Neural cell (in vitro differentiated cells): ENCODE data around the gene FNDC11. TPM values are rescaled to one million over a fixed set of nuclear protein-coding genes. Genes with fewer than 3 reads are reported as not detected.
A peak's percentile ranks its signal among the peaks of the same experiment; 100 is the strongest.

Source experiments
- H2AFZ ChIP-seq: fragments of 200-600, 300-800 bp; sonication (generic), shearing (Covaris generic); 2 replicates; pipeline ENCODE4 v1.6.0; 2014; ENCODE audit warnings: low read depth, mild to moderate bottlenecking, antibody characterized with exemption, low read length, moderate library complexity
- H3F3A ChIP-seq: fragments of 200-600 bp; shearing (Covaris generic); 2 replicates; pipeline ENCODE4 v1.6.1; 2016; ENCODE audit warnings: mild to moderate bottlenecking, moderate library complexity, mixed read lengths, antibody characterized with exemption, low read length; ENCODE audit not compliant: insufficient read depth, poor library complexity, severe bottlenecking
- H3K27ac ChIP-seq: fragments of 200-600, 300-800 bp; sonication (generic), shearing (Covaris generic); 2 replicates; pipeline ENCODE4 v1.5.1; 2014; ENCODE audit warnings: mild to moderate bottlenecking, low read length, moderate library complexity
- H3K27me3 ChIP-seq: fragments of 300-800, 200-600 bp; sonication (generic), shearing (Covaris generic); 2 replicates; pipeline ENCODE4 v1.6.0; 2014; ENCODE audit warnings: mild to moderate bottlenecking, low read depth, low read length, moderate library complexity; ENCODE audit not compliant: insufficient read depth
- H3K36me3 ChIP-seq: fragments of 300-800, 200-600 bp; sonication (generic), shearing (Covaris generic); 2 replicates; pipeline ENCODE4 v1.5.1; 2014; ENCODE audit warnings: mild to moderate bottlenecking, antibody characterized with exemption, low read length, moderate library complexity; ENCODE audit not compliant: insufficient read depth
- H3K4me2 ChIP-seq: fragments of 300-800, 200-600 bp; sonication (generic), shearing (Covaris generic); 2 replicates; pipeline ENCODE4 v1.6.0; 2014; ENCODE audit warnings: mild to moderate bottlenecking, low read length
- H3K4me3 ChIP-seq: fragments of 300-800, 200-600 bp; sonication (generic), shearing (Covaris generic); 2 replicates; pipeline ENCODE4 v1.5.1; 2014; ENCODE audit warnings: mild to moderate bottlenecking, low read length, moderate library complexity
- H3K79me2 ChIP-seq: fragments of 200-600 bp; shearing (Covaris generic); replicated peaks from 2 replicates; pipeline ENCODE4 v1.6.0; 2014; ENCODE audit warnings: mild to moderate bottlenecking, low read length, moderate library complexity; ENCODE audit not compliant: insufficient read depth
- H3K9ac ChIP-seq: fragments of 300-800, 200-600 bp; sonication (generic), shearing (Covaris generic); 2 replicates; pipeline ENCODE4 v1.6.1; 2016; ENCODE audit warnings: mild to moderate bottlenecking, low read length, mixed read lengths
- H3K9me2 ChIP-seq: fragments of 200-600 bp; shearing (Covaris generic); 2 replicates; pipeline ENCODE4 v1.6.1; 2016; ENCODE audit warnings: mild to moderate bottlenecking, low read length, mixed read lengths; ENCODE audit not compliant: insufficient read depth
- H3K9me3 ChIP-seq: fragments of 200-600, 300-800 bp; sonication (generic), shearing (Covaris generic); 2 replicates; pipeline ENCODE4 v1.6.1; 2016; ENCODE audit warnings: mild to moderate bottlenecking, mixed run types, low read length, moderate library complexity, mixed read lengths
- H4K20me1 ChIP-seq: fragments of 200-600 bp; shearing (Covaris generic); 2 replicates; pipeline ENCODE4 v1.6.1; 2016; ENCODE audit warnings: mild to moderate bottlenecking, mixed run types; ENCODE audit not compliant: insufficient read depth
- EP300 ChIP-seq: fragments of 450-650 bp; conservative IDR thresholded peaks from 2 replicates; pipeline ENCODE4 v1.6.1; 2014; ENCODE audit warnings: antibody characterized with exemption, mild to moderate bottlenecking, moderate library complexity; ENCODE audit not compliant: poor library complexity, severe bottlenecking
- EZH2 ChIP-seq: fragments of 200-600, 300-800 bp; shearing (Covaris generic), sonication (generic); IDR thresholded peaks from 2 replicates; pipeline ENCODE4 v1.6.1; 2014; ENCODE audit warnings: antibody characterized with exemption, low read length, borderline replicate concordance, mild to moderate bottlenecking; ENCODE audit not compliant: insufficient read depth, poor library complexity, severe bottlenecking
- MXI1 ChIP-seq: fragments of 450-650 bp; conservative IDR thresholded peaks from 2 replicates; pipeline ENCODE4 v1.6.1; 2014; ENCODE audit warnings: antibody characterized with exemption, mild to moderate bottlenecking; ENCODE audit not compliant: poor library complexity, severe bottlenecking
- POLR2AphosphoS5 ChIP-seq: IDR thresholded peaks from 2 replicates; pipeline ENCODE4 v1.6.1; 2012
- RAD21 ChIP-seq: fragments of 450-650 bp; conservative IDR thresholded peaks from 2 replicates; pipeline ENCODE4 v1.6.1; 2014; ENCODE audit warnings: antibody characterized with exemption, mild to moderate bottlenecking, moderate library complexity
- REST ChIP-seq: IDR thresholded peaks from 2 replicates; pipeline ENCODE4 v1.6.1; 2012; ENCODE audit warnings: borderline replicate concordance
- SMC3 ChIP-seq: fragments of 450-650 bp; conservative IDR thresholded peaks from 2 replicates; pipeline ENCODE4 v1.6.1; 2014; ENCODE audit warnings: antibody characterized with exemption, mild to moderate bottlenecking, moderate library complexity; ENCODE audit not compliant: poor library complexity
- TAF1 ChIP-seq: IDR thresholded peaks from 2 replicates; pipeline ENCODE4 v1.6.1; 2012; ENCODE audit warnings: low read depth
- polyA plus RNA-seq: library from polyadenylated mRNA; depleted of rRNA; stranded (reverse); fragments of >200 nt; gene quantifications from 2 replicates; pipeline ENCODE4 v1.2.3, GENCODE V29; 2014
- TF ChIP-seq, protein P1 (sequence below): fragments of 450-650 bp; IDR thresholded peaks from 2 replicates; pipeline ENCODE4 v1.5.1; 2014; ENCODE audit warnings: antibody characterized with exemption, mild to moderate bottlenecking, moderate library complexity; ENCODE audit not compliant: poor library complexity, severe bottlenecking

The FNDC11 gene
- polyA plus RNA-seq, 1 donor from 2014 or later, result 1.9 TPM

DNA sequence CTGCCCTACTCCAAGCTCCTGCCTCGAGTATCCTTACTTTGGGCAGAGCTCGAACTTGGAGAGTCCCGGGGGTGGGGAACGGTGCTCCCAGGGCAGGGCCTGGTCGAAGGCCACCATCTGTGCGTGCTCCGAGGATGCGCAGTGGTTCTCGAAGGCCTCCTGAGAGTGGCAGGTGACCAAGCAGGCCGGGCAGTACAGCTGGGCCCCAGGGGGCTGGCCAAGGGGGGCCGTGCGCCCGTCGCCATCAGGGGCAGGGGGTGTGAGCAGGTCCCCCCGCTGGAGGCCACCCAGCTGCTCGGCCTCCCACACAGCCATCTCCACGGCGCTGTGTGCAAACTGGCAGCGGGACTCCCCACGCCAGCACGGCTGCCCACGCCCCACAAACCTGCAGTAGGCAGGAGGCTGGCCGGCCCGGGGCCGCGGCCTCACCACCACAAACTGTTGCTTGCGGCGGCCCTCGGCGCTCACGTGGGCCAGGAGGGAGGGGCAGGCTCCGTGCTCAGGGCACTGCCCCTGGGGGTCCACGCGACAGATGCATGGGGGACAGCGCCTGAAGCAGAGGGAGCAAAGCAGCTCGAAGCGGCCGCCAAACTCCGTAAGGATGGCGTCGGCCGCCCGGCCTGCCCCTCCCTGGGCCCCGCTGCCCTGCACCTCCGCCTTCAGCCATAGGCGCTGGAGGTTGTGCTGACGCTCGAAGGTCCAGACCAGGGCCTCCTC, 18.3 kb downstream of the FNDC11 start:
- Histone ChIP-seq H2AFZ (no peak overlapping the region), H3K9ac (no peak overlapping the region), H3K27ac (no peak overlapping the region), H3K36me3 (no peaks in the 10 kb centered on the region), H4K20me1 (no peaks in the 10 kb centered on the region), H3K79me2 (no peaks in the 10 kb centered on the region), H3K9me2 (no peaks in the 10 kb centered on the region), H3K9me3 (no peaks in the 10 kb centered on the region), H3K4me3 (no peak overlapping the region), H3F3A (no peaks in the 10 kb centered on the region), H3K27me3 (no peaks in the 10 kb centered on the region), H3K4me2 (no peak overlapping the region)
- no peak for TF ChIP-seq POLR2AphosphoS5
- TF ChIP-seq, protein P1, sequence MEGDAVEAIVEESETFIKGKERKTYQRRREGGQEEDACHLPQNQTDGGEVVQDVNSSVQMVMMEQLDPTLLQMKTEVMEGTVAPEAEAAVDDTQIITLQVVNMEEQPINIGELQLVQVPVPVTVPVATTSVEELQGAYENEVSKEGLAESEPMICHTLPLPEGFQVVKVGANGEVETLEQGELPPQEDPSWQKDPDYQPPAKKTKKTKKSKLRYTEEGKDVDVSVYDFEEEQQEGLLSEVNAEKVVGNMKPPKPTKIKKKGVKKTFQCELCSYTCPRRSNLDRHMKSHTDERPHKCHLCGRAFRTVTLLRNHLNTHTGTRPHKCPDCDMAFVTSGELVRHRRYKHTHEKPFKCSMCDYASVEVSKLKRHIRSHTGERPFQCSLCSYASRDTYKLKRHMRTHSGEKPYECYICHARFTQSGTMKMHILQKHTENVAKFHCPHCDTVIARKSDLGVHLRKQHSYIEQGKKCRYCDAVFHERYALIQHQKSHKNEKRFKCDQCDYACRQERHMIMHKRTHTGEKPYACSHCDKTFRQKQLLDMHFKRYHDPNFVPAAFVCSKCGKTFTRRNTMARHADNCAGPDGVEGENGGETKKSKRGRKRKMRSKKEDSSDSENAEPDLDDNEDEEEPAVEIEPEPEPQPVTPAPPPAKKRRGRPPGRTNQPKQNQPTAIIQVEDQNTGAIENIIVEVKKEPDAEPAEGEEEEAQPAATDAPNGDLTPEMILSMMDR, result no peak
- TF ChIP-seq SMC3, result no peak

DNA sequence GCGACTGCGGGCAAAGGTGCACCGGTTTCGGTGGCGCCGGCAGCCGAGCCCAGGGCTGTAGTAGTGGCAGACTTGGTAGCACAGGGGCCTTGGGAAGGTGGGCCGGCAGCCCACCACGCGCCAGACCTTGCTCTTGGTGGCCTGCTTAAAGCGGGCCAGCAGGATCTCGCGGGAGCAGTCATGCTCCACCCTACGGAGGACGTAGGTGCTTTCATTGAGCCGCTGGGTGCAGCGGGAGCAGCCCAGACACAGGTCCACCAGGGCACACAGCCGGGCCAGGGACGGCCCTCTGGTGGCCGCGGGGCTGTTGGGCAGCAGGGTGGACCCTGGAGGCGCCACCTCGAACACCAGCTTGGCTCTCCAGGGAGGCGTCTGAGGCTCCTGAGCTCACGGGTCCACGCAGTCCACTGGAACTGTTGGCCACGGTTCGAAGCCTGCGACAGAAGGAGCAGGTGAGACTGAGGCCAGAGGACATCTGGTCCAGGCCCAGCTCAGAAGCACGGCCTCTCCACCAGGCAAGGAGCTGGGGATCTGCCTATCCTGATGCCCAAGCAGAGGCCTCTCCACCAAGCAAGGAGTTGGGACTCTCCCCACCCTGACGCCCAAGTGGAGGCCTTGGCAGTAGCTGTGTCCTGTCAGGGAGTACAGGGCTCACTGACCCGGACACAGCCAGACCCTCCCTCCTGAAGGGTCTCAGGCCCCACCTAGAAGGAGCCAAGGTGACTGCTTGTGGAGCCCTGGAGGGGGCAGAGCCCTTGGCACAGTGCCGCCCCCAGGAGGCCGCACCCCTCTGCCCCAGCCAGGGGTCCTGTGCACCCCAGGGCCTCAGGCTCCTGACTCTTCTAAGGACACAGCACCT, 19.1 kb downstream of the FNDC11 start:
- Histone ChIP-seq H3F3A (no peaks in the 10 kb centered on the region), H3K79me2 (no peaks in the 10 kb centered on the region), H3K9me2 (no peaks in the 10 kb centered on the region), H3K27ac (no peak overlapping the region), H2AFZ (no peak overlapping the region), H3K4me3 (peak overlapping the region; percentile 53), H4K20me1 (no peaks in the 10 kb centered on the region), H3K36me3 (no peaks in the 10 kb centered on the region), H3K27me3 (no peaks in the 10 kb centered on the region), H3K4me2 (no peak overlapping the region), H3K9me3 (no peaks in the 10 kb centered on the region), H3K9ac (peak overlapping the region; percentile 42)
- no peak for TF ChIP-seq EP300

GRCh38 chr20:63573647-63574131, 19.7 kb downstream of the FNDC11 start:
- no peak overlapping the region for H2AFZ ChIP-seq
- H3K4me2 ChIP-seq, result no peak overlapping the region

More at GRCh38 chr20:63573647-63574131, 19.7 kb downstream of the FNDC11 start:
- H3K4me3 ChIP-seq, result peak overlapping the region; percentile 53
- no peaks in the 10 kb centered on the region for H4K20me1 ChIP-seq
- peak overlapping the region; percentile 42 for H3K9ac ChIP-seq
- no peaks in the 10 kb centered on the region for H3K9me2 ChIP-seq
- no peaks in the 10 kb centered on the region for H3F3A ChIP-seq
- H3K27ac ChIP-seq, result no peak overlapping the region
- no peaks in the 10 kb centered on the region for H3K36me3 ChIP-seq
- TF ChIP-seq EP300, result no peak
- no peak for TF ChIP-seq TAF1
- no peak for TF ChIP-seq SMC3
- TF ChIP-seq, protein P1, result no peak
- TF ChIP-seq EZH2, result no peak
- TF ChIP-seq MXI1, result no peak
- no peak for TF ChIP-seq POLR2AphosphoS5
- TF ChIP-seq REST, result no peak
- TF ChIP-seq RAD21, result no peak
- H3K9me3 ChIP-seq, result no peaks in the 10 kb centered on the region
- H3K27me3 ChIP-seq, result no peaks in the 10 kb centered on the region
- no peaks in the 10 kb centered on the region for H3K79me2 ChIP-seq
